Testis (tissue), 3 donors: ENCODE results near the gene ID4. TPM values are rescaled to one million over a fixed set of nuclear protein-coding genes. Genes with fewer than 3 reads are reported as not detected.

ENCODE experiments used
- DNase-seq: peaks from one replicate; pipeline ENCODE4 v3.0.0-alpha.2; 2019
- H3K27ac ChIP-seq, 2 donors: fragments of 200-600 bp; sonication (generic); one replicate each; pipeline ENCODE4 v1.5.1; 2019
- H3K27me3 ChIP-seq: fragments of 200-600 bp; sonication (generic); one replicate; pipeline ENCODE4 v1.5.1; 2019
- H3K36me3 ChIP-seq: fragments of 200-600 bp; sonication (generic); one replicate; pipeline ENCODE4 v1.5.1; 2017; ENCODE audit warnings: low read depth; ENCODE audit errors: missing control alignments
- H3K4me1 ChIP-seq: fragments of 200-600 bp; sonication (generic); one replicate; pipeline ENCODE4 v1.5.1; 2019
- H3K4me3 ChIP-seq, 2 donors: fragments of 200-600 bp; sonication (generic); one replicate each; pipeline ENCODE4 v1.5.1; 2017 to 2019
- H3K9me3 ChIP-seq: fragments of 200-600 bp; sonication (generic); one replicate; pipeline ENCODE4 v1.5.1; 2017
- POLR2A ChIP-seq: fragments of 450-650 bp; IDR thresholded peaks from one replicate; pipeline ENCODE4 v1.6.1; 2017; ENCODE audit warnings: antibody characterized with exemption, mild to moderate bottlenecking, moderate library complexity
- WGBS, 2 donors: methylation state at CpG; one replicate each; pipeline ENCODE4 v1.1.5; 2018; 5-methylcytosine and 5-hydroxymethylcytosine counted together
- intact Hi-C: fragments of 100-400 bp; cut with DNase I; formaldehyde crosslinking; loops from one replicate; pipeline ENCODE4 v1.15.1; 2023; ENCODE audit warnings: low total_unique reads
- polyA plus RNA-seq: library from polyadenylated mRNA; stranded (reverse); fragments of 350-450 nt; fragmentation: Illumina TruSeq; extraction: RNeasy Lipid Tissue Mini Kit (QIAGEN cat#74804); gene quantifications from one replicate; pipeline ENCODE4 v1.2.3, GENCODE V29; 2014; ENCODE audit warnings: low read depth, low replicate concordance; ENCODE audit not compliant: insufficient read depth
- total RNA-seq, 2 donors: library from RNA; depleted of rRNA; stranded (reverse); fragments of >200 nt; gene quantifications; one replicate each; pipeline ENCODE4 v1.2.3, GENCODE V29; 2016
- TF ChIP-seq, protein P1 (sequence below), 3 experiments: fragments of 450-650 bp in 2 of 3; fragments of 200-600 bp in 1 of 3; sonication (generic) in 1 of 3; IDR thresholded peaks; one replicate each; pipeline ENCODE4 v1.5.1; 2016 to 2019; ENCODE audit warnings: antibody characterized with exemption in 3 of 3, mild to moderate bottlenecking in 2 of 3, moderate library complexity in 1 of 3

Gene ID4
- total and polyA plus RNA-seq, 3 donors from 2014 or later: 51.6 to 130 (median 122) TPM

DNA sequence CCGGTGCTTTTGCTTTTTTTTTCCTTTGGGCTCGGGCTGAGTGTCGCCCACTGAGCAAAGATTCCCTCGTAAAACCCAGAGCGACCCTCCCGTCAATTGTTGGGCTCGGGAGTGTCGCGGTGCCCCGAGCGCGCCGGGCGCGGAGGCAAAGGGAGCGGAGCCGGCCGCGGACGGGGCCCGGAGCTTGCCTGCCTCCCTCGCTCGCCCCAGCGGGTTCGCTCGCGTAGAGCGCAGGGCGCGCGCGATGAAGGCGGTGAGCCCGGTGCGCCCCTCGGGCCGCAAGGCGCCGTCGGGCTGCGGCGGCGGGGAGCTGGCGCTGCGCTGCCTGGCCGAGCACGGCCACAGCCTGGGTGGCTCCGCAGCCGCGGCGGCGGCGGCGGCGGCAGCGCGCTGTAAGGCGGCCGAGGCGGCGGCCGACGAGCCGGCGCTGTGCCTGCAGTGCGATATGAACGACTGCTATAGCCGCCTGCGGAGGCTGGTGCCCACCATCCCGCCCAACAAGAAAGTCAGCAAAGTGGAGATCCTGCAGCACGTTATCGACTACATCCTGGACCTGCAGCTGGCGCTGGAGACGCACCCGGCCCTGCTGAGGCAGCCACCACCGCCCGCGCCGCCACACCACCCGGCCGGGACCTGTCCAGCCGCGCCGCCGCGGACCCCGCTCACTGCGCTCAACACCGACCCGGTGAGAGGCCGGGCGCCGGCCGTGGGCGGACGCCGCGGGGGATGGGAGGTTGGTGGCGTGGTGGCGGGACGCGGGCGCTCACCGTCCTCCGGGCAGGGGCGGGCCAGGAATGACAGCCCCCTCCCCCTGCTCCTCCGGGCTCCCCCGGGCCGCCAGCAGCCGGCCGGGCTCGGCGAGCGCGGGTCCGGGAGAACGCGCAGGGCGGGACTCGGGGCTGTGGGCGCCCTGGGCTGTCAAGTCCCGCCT is 606 bp downstream of the ID4 start:
- DNase-seq: peak; percentile 26
- Histone ChIP-seq H3K27ac (peak overlapping the region; percentile 80 to 82), H3K4me3 (peak overlapping the region; percentile 66 to 78), H3K36me3 (no peaks in the 10 kb centered on the region), H3K9me3 (no peaks in the 10 kb centered on the region), H3K4me1 (peaks cover 7% of the 10 kb centered on the region), H3K27me3 (no peaks in the 10 kb centered on the region)
- intact Hi-C loops: no loop called here
- WGBS, 2 donors: 1 to 4% methylated on average over 7 to 42 of the region's 122 CpGs
- TF ChIP-seq, protein P1, sequence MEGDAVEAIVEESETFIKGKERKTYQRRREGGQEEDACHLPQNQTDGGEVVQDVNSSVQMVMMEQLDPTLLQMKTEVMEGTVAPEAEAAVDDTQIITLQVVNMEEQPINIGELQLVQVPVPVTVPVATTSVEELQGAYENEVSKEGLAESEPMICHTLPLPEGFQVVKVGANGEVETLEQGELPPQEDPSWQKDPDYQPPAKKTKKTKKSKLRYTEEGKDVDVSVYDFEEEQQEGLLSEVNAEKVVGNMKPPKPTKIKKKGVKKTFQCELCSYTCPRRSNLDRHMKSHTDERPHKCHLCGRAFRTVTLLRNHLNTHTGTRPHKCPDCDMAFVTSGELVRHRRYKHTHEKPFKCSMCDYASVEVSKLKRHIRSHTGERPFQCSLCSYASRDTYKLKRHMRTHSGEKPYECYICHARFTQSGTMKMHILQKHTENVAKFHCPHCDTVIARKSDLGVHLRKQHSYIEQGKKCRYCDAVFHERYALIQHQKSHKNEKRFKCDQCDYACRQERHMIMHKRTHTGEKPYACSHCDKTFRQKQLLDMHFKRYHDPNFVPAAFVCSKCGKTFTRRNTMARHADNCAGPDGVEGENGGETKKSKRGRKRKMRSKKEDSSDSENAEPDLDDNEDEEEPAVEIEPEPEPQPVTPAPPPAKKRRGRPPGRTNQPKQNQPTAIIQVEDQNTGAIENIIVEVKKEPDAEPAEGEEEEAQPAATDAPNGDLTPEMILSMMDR (IDR thresholded peaks at IDR 0.05): no peak
- no peak for TF ChIP-seq POLR2A

DNA sequence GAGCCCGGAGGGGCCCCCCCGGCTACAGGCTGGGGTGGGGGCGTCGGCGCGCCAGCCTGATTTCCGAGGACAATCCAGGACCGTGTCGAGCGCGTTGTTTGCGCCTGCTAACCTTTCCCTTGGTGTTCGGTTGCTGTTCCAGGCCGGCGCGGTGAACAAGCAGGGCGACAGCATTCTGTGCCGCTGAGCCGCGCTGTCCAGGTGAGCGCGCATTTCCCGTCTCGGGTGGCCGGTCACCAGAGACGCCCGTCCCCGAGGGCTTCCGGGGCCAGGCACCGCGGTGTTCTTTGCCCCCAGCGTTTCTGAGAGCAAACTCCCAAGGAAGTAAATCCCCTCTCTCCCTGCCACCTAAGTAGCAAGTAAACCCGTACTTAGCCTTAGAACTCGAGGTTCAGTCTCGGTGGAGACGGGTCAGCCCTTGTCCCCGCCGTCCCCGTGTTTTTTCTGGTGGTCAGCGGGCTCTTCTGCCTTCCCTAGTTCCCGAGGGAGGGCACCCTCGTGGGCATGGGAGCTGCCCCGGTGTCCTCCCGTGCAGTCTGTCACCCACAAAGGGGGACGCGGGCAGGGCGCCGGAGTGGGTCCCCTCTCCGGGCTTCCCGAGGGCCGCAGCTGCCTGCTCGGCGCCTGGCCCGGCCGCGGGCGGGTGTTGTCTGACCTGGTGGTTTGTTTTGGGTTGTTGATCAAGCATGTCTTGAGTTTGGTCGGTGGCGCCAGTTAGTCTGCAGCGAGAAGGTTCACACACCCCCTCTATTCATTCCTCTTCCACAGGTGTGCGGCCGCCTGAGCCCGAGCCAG is 1.5 kb downstream of the ID4 start:
- WGBS, 2 donors: 3 to 9% methylated on average over 6 to 63 of the region's 63 CpGs
- DNase-seq: peak; percentile 41
- intact Hi-C loops: no loop called here
- H3K36me3 ChIP-seq: no peaks in the 10 kb centered on the region
- peaks cover 7% of the 10 kb centered on the region for H3K4me1 ChIP-seq
- H3K9me3 ChIP-seq: no peaks in the 10 kb centered on the region
- TF ChIP-seq, protein P1 (IDR thresholded peaks at IDR 0.05): no peak
- TF ChIP-seq POLR2A: no peak
- H3K27ac ChIP-seq: peak overlapping the region; percentile 80 to 82
- H3K4me3 ChIP-seq: peak overlapping the region; percentile 66 to 78
- no peaks in the 10 kb centered on the region for H3K27me3 ChIP-seq

DNA sequence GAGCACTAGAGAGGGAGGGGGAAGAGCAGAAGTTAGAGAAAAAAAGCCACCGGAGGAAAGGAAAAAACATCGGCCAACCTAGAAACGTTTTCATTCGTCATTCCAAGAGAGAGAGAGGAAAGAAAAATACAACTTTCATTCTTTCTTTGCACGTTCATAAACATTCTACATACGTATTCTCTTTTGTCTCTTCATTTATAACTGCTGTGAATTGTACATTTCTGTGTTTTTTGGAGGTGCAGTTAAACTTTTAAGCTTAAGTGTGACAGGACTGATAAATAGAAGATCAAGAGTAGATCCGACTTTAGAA is 2.0 kb downstream of the ID4 start:
- WGBS, 2 donors: 11 to 15% methylated on average over 7 of the region's 7 CpGs
- no peaks in the 10 kb centered on the region for H3K9me3 ChIP-seq
- no peaks in the 10 kb centered on the region for H3K36me3 ChIP-seq
- peak overlapping the region; percentile 66 to 78 for H3K4me3 ChIP-seq
- intact Hi-C loops: no loop called here
- TF ChIP-seq POLR2A: no peak
- TF ChIP-seq, protein P1 (IDR thresholded peaks at IDR 0.05): no peak
- H3K27ac ChIP-seq: peak overlapping the region; percentile 80 to 82
- DNase-seq: no peak
- no peaks in the 10 kb centered on the region for H3K27me3 ChIP-seq
- peaks cover 5% of the 10 kb centered on the region for H3K4me1 ChIP-seq

DNA sequence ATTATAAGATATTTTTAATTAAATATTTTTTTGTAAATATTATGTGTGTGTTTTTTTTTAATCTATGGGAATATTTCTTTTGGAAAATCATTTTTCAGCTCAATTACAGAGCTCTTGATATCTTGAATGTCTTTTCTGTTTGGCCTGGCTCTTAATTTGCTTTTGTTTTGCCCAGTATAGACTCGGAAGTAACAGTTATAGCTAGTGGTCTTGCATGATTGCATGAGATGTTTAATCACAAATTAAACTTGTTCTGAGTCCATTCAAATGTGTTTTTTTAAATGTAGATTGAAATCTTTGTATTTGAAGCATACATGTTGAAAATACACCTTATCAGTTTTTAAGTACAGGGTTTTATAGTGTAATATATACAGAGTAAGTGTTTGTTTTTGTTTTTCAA is 2.6 kb downstream of the ID4 start:
- Histone ChIP-seq H3K27me3 (no peaks in the 10 kb centered on the region), H3K36me3 (no peaks in the 10 kb centered on the region), H3K27ac (no peak overlapping the region), H3K9me3 (no peaks in the 10 kb centered on the region), H3K4me3 (peak overlapping the region; percentile 66 to 78), H3K4me1 (no peaks in the 10 kb centered on the region)
- intact Hi-C loops: no loop called here
- no peak for DNase-seq
- TF ChIP-seq POLR2A: no peak
- TF ChIP-seq, protein P1 (IDR thresholded peaks at IDR 0.05): no peak
- WGBS, 2 donors: 40 to 47% methylated on average over 1 of the region's 1 CpG
